ENCODE data around the gene MAP3K15.

- TF ChIP-seq EZH2 (IDR thresholded peaks at IDR 0.05): no peak
- no peak for TF ChIP-seq POLR2A (IDR thresholded peaks at IDR 0.05; ENCODE audit: borderline replicate concordance, extremely low read depth, insufficient read depth, insufficient read length)
- TF ChIP-seq FOSL1 (IDR thresholded peaks at IDR 0.05; ENCODE audit: low read depth): no peak
- peak; percentile 80 for TF ChIP-seq RAD21 (IDR thresholded peaks at IDR 0.05; ENCODE audit: low read depth)
- peak; percentile 60 to 67 (median 66); a peak in 5 of 6 replicates for TF ChIP-seq CTCF (IDR thresholded peaks at IDR 0.05 in 2 of 3, conservative IDR thresholded peaks at IDR 0.05 in 1 of 3; ENCODE audit: borderline replicate concordance in 1 of 3, insufficient read depth in 1 of 3, low read depth in 2 of 3, low read length in 2 of 3)
- TF ChIP-seq EGR1 (IDR thresholded peaks at IDR 0.05; ENCODE audit: low read depth): no peak
- TF ChIP-seq REST (IDR thresholded peaks at IDR 0.05; ENCODE audit: low read depth): no peak
Observed at GRCh38 chrX:19372170-19372546, 143.2 kb downstream of the MAP3K15 start.

All from HCT116 (cell line).